ENCODE results near the gene PSMG2.
A peak's percentile ranks its signal among the peaks of the same experiment; 100 is the strongest.
"Not testable (repeated sequence)": the region's sequence is repeated elsewhere in the genome, so short reads cannot be mapped to it uniquely, and the experiment has no call there.

Gene PSMG2

DNA sequence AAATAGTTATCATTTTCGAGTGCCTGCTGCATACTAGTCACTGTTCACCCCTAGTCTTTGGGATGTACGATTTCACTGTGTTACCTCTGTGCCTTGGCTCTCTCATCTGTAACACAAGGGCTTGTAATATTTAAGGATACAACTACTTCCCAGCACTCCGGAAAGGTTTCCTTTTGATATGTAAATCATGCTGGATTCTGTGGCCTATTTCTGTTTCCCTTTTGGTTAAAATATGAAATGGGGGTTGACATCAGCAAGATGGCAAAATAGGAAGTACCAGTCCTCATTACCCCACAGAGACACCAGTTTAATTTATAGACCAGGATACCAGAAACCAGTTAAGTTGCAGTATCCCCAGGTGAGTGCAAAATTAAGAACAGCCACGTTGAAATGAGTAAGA lies 23.5 kb downstream of the PSMG2 start:
- no peak for DNase-seq

DNA sequence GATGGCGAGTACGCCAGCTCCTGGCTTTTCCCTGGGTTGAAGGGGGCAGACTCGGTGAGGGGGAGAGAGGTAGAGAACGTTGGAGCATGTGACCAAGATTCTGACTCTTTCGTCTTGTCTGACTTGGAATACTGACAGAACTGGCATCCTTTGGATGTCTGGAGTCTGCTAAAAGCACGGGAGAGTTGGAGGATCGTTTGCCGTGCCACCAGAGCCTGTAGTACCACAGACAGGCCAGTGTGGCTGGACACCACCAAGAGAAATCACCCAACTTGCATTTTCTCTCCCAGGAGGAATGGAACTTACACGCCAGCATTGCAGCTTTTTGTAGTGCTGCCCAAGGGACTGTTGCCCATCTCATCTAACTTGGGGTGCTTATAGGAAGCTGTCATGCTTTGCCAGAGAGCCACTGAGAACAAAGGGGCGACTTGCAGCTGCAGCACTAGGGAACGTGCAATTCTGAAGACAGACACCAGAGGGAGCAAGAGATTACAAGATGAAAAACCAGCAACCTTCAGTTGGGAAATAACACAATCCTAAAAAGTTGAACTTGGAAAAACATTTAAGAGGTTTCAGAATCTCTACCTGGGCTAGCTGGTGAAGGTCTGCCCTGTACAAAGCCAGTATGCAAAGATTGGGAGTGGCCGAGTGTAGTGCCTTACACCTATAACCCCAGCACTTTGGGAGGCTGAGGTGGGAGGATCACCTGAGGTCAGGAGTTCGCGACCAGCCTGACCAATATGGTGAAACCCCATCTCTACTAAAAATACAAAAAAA lies 24.1 kb downstream of the PSMG2 start:
- DNase-seq = no peak

DNA sequence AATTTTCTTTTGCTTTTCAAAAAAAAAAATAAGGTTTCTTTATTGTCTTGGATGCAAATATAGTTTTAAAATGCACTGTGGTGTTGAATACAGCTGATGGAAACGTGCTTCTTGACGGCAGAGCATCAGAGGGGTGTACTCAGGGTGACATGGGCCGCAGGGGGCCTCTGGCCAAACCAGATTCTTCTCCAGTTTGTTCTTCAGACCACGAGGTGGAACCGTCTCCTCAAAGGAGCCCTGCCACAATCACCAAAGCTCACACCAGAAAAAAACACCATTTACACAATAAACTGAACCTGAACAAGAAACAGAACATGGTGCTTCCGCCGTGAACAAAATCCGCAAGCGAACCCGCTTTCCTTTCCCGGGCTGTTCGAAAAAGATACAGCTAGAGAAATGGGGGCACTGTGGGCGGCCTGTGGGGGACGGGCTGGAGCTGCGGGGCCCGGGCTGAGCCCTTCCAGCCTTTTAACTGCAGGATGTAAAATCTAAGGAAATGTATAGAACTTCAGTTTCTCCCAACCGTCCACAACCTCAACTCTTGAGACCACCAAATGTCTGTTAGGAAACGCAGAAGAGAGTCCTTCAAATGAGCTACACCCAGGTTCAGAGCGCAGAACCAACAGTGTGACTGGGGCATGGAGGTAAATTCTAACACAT lies 34.5 kb downstream of the PSMG2 start:
- DNase-seq = no peak

DNA sequence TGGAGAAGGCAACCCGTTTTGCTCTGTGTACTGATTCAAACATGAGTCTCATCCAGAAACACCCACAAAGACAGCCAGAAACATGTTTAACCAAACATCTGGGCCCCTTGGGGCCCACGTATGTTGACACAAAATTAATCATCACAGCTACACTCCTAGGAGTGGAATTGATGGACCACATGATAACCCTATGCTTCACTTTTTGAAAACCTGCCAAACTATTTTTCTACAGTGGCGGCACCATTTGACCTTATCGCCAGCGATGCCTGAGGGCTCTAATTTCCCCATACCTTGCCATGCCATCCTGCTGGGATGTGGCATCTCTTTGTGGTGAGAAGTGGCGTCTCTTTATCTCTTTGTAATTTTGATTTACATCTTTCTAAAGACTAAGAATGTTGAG lies 38.5 kb downstream of the PSMG2 start:
- no peak for DNase-seq

DNA sequence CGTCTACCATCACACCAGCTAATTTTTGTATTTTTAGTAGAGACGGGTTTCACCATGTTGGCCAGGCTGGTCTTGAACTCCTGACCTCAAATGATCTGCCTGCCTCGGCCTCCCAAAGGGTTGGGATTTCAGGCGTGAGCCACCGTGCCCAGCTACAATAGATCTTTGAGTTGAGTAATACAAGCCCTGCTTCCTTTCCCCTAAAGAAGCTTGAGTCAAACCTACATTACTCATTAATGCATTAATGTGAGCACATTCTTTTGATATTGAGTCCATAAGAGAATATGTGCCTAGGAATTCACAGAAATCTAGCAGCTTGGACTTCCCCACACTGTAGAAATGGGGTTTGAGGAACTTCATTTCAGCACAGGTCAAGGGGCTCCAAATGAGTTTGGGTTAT lies 39.6 kb downstream of the PSMG2 start:
- no peak for DNase-seq

DNA sequence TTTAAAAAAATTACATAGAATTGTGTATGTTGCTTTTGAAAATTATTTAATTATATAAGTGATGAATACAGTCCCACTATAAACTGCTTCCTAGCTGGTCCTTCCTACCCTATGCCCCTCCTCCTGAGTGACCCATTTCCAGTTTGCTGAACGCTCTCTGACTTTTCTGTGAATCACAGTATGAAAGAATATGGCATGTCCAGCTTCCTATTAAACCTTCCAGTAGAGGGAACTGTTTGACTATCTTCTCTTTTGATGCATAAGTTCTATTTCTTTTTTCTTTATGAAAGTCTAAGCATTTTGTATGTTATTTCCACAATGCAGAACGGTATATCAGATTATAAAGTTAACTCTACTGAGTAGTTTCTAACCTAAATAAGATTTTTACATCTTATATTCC lies 41.3 kb downstream of the PSMG2 start:
- no peak for DNase-seq

DNA sequence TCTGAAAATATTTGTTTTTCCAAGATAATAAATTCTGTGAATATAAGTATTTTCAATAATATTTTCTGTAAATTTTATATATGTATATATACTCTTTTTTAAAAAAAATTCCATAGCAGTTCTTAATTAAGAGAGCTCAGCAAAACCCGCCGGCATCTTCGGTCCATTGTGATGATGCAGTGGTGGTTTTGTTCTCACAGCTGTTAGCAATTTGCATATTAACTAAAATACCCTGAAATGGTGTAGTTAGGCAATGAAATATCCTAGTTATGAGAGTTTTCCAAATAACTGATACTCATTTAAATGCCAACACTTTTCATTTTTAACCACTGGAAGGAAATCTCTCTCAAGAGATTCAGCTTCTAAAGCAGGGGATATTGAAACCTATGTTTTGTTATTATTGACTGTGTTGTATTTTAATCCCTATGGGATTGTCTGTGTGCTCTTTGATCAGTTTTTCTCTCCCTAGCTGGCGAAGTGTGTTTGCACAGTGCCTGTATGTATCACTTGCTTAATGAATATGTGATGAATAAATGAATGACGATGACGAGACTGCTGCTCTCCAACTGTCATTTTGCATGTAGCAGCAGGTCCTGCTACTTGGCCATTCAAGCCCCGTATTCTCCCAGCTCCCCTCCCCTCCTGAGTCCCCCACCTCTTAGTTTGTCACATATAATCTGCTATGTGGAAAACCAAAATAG lies 42.4 kb downstream of the PSMG2 start:
- no peak for DNase-seq

DNA sequence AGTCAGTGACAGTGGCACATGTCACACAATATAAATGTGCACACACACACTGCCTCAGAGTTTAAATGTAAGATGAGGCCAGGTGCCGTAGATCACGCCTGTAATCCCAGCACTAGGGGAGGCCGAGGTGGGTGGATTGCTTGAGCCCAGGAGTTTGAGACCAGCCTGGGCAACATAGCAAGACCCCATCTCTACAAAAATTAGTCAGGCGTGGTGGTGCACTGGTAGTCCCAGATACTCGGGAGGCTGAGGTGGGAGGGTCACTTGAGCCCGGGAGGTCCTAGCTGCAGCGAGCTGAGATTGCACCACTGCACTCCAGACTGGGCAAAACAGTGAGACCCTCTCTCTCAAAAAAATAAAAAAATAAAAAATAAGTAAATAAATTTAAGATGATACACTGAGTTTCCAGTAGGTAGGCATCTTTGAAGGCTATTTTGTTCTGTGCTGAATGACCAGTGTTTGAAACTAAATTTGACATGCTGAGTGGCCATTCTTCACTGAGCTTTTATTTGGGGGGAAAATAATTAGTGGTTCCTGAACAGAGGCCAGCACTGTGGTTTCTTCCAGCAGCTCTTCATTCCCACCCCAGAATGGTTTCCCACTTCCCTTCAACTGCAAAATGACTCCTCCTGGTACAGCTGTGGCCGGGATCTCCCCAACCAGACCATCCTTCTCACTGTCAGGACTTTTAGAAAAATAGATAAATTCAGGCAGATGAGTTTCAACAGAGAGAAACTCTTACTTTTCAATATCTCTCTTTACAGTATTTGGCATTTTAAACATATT lies 44.9 kb downstream of the PSMG2 start:
- no peak for DNase-seq

DNA sequence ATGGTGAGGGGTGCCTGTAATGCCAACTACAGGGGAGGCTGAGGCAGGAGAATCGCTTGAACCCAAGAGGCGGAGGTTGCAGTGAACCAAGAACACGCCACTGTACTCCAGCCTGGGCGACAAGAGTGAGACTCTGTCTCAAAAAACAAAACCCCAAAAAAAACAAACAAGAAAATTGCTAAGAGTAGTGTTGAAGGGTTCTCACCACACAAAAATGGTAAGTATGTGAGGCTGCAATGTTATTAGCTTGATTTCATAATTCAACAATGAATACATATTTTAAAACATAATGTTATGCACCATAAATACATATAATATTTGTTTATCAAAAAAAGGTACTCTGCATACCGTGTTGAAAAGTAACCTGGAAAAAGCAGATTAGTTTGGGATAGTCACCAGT lies 45.8 kb downstream of the PSMG2 start:
- no peak for DNase-seq

DNA sequence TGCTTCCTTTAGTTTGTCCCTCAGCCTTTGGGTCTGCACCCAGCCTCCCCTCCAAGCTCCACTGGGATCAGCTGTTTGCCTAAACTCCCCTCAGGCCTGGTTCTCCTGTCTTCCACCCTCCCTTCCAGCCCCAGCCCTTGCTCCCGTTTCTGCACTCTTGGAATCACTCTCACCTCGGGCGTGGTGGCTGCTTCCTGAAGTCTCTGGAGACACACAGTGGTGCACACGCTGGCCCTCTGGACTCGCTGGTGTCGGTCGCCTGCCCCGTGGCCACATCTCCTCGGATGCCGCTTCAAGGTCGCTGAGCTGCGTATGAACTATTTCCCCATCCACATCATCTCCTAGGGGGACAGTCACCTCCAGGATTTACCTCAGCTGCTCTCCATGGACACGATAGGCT lies 46.3 kb downstream of the PSMG2 start:
- no peak for DNase-seq

DNA sequence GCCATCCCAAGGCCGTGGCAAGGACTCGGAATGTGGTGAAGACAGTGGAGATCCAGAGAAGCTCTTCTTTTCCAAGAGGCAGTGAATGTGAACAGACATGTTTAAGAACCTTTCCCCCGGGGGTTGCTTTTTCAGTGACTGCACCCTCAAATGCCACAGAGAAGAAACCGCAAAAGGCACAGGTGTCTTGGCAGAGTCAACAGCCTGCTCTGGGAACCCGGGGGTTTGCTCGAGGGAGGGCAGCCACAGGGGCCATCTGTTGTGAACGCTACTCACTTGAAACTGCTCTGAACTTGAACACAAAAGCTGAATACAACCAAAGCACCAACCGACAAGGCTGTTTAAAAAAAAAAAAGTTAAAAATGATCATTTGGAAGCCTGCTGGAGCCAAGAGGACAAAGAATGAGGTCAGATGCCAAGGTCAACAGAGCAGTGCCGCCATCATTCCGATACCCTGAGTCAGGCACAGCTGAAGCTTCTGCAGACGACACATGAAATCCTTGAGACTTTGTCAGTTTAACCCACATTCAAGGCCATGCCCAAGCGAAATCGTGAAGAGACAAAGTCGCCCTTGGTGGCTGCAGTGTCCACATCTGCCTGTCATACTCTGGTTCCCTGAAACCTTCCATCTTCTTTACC lies 47.4 kb downstream of the PSMG2 start:
- peak; percentile 13 for DNase-seq

DNA sequence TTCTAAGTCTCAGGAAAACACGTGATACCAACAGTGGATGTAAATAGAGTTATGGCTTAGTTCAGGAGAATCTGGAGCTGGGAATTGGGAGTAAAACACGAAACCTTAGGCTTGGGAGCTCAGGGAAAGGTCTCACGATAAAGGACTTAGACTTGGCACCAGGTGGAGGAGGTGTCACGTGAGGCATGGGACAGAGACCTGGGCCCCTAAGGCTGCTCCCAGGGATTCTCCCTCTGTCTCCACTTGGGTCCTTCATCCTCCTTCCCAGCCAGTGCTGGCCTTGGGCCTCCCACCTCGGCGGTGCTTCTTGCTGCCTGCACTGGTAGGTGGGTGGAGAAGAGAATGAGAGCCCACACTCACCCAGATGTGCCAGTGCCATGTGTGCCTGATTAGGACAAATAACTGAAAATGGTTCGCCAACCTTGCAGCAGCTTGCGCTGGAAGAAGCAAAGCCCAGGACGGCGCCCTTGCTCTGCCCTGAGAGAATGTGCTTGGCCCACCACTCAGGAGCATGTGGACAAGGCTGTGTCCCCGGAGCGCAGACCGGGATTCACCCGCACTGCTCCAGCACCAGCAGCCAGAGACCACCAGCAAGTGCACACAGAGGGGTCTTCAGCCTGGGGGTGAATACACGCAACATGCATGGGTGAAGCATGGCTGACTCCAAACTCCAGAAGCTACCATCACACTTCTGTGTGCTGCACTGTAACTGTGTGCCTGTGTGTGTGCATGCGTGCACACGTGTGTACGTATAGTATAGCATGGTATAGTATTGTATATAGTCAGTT lies 48.1 kb downstream of the PSMG2 start:
- no peak for DNase-seq

DNA sequence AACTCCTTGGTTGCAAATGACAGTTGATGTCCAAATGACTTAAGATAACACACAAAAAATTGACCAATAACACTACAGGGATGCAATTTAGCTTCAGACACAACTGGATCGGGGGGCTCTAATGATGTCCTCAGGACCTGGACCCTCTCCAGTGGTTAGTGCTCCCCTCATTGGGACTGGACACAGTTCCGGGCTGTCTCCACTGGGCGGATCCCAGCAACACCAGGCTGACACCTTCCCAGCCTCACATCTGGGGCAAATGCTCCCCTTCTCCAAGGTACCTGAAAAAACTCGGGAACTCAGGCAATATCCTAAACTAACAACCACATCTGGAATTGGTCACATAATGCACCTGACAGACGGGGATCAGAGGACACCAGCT lies 48.7 kb downstream of the PSMG2 start:
- no peak for DNase-seq

DNA sequence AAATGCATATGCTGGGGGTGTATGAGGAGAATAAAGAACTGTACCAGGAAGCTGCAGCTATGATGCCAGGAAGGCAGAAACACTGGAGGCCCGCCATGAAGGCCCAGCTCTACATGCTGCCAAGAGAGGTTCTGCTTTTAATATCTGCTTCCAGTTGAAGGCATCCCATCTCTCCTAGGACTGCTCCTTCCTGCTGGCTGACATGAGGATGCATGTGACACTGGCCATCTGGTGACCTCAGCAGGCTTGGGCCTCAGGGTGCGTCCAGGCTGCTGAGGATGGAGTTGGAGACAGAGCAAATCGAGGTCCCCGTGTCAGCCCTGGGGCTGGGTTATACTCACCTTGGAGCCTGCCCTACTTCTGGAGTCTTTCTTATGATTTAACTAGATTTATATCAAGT lies 49.0 kb downstream of the PSMG2 start:
- DNase-seq = no peak

DNA sequence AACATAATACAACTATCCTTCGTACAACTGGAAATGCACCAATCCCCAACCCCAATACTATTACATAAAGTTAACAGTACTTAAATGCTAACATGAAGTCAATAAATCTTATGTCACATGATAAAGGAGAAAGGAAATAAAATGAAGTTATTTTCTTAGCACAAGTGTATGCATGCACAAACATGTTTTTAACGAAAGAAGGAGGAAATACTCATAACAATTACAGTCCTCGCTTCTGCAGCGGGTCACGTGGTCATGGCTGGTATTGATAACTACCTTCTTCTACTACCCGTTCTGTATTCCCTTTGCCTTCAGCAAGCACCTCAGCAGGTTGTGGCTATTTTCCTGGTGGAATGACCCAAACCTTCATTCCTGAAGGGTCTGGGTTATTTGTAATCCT lies 51.7 kb downstream of the PSMG2 start:
- DNase-seq = no peak

DNA sequence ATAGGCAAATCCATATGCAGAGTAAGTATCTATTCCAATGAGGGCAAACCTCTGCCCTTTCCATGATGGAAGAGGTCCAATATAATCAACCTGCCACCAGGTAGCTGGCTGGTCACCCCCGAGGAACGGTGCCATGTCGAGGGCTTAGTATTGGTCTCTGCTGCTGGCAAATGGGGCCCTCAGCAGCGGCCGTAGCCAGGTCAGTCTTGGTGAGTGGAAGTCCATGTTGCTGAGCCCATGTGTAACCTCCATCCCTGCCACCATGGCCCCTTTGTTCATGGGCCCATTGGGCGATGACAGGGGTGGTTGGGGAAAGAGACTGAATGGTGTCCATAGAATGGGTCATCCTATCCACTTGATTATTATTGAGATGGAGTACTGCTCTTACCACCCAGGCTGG lies 52.8 kb downstream of the PSMG2 start:
- DNase-seq = not testable (repeated sequence)

DNA sequence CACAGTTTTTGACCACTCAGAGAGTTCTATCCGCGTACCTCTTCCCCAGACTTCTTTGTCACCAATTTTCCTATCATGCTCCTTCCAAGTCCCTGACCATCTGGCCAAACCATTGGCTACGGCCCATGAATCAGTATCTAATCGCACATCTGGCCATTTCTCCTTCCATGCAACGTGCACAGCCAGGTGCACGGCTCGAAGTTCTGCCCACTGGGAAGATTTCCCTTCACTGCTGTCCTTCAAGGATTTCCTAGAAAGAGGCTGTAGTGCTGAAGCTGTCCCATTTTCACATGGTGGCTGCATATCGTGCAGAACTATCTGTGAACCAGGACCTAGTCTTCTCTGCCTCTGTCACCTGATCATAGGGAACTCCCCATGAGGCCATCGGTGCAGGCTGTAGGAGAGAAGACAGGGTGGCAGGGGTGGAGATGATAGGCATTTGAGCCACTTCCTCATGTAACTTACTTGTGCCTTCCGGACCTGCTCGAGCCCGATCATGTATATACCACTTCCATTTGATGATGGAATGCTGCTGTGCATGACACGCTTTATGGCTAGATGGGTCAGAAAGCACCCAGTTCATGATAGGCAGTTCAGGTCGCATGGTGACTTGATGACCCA lies 53.9 kb downstream of the PSMG2 start:
- DNase-seq = not testable (repeated sequence)

DNA sequence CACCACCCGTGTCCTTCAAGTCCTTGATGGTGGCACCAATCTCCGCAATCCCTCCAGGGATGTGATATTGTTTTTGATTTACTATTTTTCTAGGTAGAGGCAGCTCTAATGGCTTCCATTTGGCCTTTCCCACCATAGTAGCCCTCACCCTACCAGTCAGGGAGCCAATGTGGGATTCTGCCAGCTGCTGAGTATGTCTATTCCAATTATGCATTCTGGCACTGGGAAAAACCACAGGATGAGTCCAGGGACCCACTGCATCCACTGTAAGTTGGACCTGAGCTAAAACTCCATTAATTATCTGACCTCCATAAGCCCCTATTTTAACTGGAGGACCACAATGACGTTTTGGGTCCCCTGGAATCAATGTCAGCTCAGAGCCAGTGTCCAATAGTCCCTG lies 55.7 kb downstream of the PSMG2 start:
- not testable (repeated sequence) for DNase-seq

DNA sequence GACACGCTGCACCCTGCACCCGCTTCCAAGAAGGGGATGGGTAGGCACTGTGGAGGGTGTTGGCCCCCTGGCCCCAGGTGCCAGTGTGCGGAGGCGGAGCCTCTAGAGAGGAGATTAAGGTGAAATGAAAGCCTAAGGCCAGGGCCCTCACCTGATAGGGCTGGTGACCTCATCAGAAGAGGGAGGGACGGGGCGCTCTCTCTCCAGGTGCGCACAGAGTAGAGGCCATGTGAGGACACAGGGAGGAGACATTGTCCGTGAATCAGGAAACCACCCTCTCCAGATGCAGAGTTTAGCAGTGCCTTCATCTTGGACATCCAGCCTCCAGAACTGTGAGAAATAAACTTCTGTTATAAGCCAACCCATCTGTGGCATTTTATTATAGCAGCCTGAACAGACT lies 62.3 kb downstream of the PSMG2 start:
- no peak for DNase-seq

DNA sequence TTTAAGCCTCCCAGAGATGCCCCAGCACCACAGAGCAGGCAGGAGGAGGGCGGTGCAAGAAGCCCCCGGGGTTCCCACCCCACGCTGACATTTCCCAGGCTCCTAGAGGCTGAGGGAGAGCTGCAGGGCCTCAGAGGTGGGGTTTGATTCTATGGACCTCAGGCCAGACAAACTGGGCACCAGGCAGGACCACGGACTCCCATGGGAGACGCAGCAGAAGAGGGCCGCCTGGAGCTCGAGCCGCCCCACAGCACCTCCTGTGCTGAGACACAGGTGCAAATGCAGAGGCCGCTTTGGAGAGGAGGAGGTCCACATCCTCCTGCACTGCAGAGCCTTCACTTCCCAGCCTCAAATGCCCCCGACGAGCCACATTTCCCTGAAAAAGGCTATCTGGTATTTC lies 62.7 kb downstream of the PSMG2 start:
- DNase-seq = no peak

DNA sequence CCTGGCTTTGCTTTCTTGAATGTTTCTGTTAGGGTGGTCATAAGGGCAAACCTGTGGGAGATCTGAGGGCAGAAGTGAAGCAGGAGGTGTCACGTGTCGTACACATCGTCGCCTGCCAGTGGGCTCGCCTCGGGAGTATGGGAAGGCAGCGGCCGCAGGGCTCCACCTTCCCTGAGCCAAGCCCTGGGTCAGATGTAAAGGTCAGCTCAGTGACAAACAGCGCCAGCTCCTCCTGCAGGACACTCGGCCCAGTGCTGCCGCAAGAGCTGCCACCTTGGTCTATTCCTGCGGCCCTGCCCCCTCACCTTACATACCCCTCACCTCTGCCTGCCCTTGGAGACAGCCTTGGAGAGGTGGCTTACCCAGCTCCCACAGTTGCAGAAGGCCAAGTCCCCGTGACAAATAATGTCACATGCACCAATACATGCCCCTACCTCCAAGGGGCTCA lies 64.2 kb downstream of the PSMG2 start:
- DNase-seq = no peak

Data from NCI-H524 treated with DMSO at 0.1 percent for 48 hours (cell line).